ENCODE measurements around the gene PRRG2. TPM values are rescaled to one million over a fixed set of nuclear protein-coding genes. Genes with fewer than 3 reads are reported as not detected.

The PRRG2 gene
- total and polyA plus RNA-seq, 7 donors, result 0.24 to 16.0 (median 0.89) TPM

GRCh38 chr19:49588365-49589122 lies 7.4 kb downstream of the PRRG2 start:
- Histone ChIP-seq H3K4me3 (no peak overlapping the region), H3K4me1 (peaks cover 10% of the 10 kb centered on the region), H3K36me3 (ENCODE audit: insufficient read depth in 1 of 2, low read depth in 1 of 2) (no peaks in the 10 kb centered on the region), H3K27ac (no peak overlapping the region), H3K9me3 (no peaks in the 10 kb centered on the region), H3K27me3 (ENCODE audit: insufficient read depth in 3 of 3, low read length in 2 of 3) (no peaks in the 10 kb centered on the region)
- WGBS, 3 donors, result 64 to 74% (median 73%) methylated on average over 18 of the region's 18 CpGs
- ATAC-seq (no peak), DNase-seq (no peak)
- no peak for TF ChIP-seq CTCF (IDR thresholded peaks at IDR 0.05)
- intact Hi-C loops (cut with DNase I), result no loop called here

GRCh38 chr19:49589502-49589905 lies 8.4 kb downstream of the PRRG2 start:
- Histone ChIP-seq H3K9me3 (no peaks in the 10 kb centered on the region), H3K4me1 (peaks cover 16% of the 10 kb centered on the region), H3K27me3 (ENCODE audit: insufficient read depth in 3 of 3, low read length in 2 of 3) (no peaks in the 10 kb centered on the region), H3K4me3 (no peak overlapping the region), H3K27ac (peak overlapping the region; percentile 93), H3K36me3 (ENCODE audit: insufficient read depth in 1 of 2, low read depth in 1 of 2) (peaks cover 0 to 7% of the 10 kb centered on the region in 2 donors)
- DNase-seq, result no peak
- no peak for ATAC-seq
- WGBS, 3 donors, result 59 to 69% (median 65%) methylated on average over 5 of the region's 5 CpGs
- TF ChIP-seq CTCF (IDR thresholded peaks at IDR 0.05), result no peak
- intact Hi-C loops (cut with DNase I), result no loop called here

- TF ChIP-seq CTCF (IDR thresholded peaks at IDR 0.05), result no peak
- ATAC-seq (peak; percentile 79 to 86 (median 84)), DNase-seq (peak; percentile 93 to 94)
- no peaks in the 10 kb centered on the region for H3K27me3 ChIP-seq (ENCODE audit: insufficient read depth in 3 of 3, low read length in 2 of 3)
- H3K36me3 ChIP-seq (ENCODE audit: insufficient read depth in 1 of 2, low read depth in 1 of 2), result peaks cover 0 to 15% of the 10 kb centered on the region in 2 donors
- peak overlapping the region; percentile 93 for H3K27ac ChIP-seq
- WGBS, 3 donors, result 0% methylated on average over 56 to 58 of the region's 58 CpGs
- intact Hi-C loops (cut with DNase I), result loop anchor here (5.0 kb wide), 1 partner anchor 47 kb away; no protein-coding TSS in a partner anchor
- no peaks in the 10 kb centered on the region for H3K9me3 ChIP-seq
- H3K4me3 ChIP-seq, result peak overlapping the region; percentile 78
- H3K4me1 ChIP-seq, result peaks cover 16% of the 10 kb centered on the region
Measured at GRCh38 chr19:49590071-49590970, 9.2 kb downstream of the PRRG2 start.

GRCh38 chr19:49590971-49591730 lies 10.0 kb downstream of the PRRG2 start, which contains the start of gene PRR12:
Gene PRR12 (plus strand): TSS chr19:49591182. CDS start chr19:49591655, 473 bp downstream.
- peaks cover 16% of the 10 kb centered on the region for H3K4me1 ChIP-seq
- H3K9me3 ChIP-seq, result no peaks in the 10 kb centered on the region
- peak within 1 kb of the TSS; percentile 93 for H3K27ac ChIP-seq
- intact Hi-C loops (cut with DNase I), result loop anchor here (5.0 kb wide), 1 partner anchor 46 kb away; no protein-coding TSS in a partner anchor
- no peak for TF ChIP-seq CTCF (IDR thresholded peaks at IDR 0.05)
- DNase-seq, result peak; percentile 60 to 81
- no peaks in the 10 kb centered on the region for H3K27me3 ChIP-seq (ENCODE audit: insufficient read depth in 3 of 3, low read length in 2 of 3)
- 0 to 1% (median 1%) methylated on average over 10 to 54 of the region's 66 CpGs for WGBS, 3 donors
- peaks cover 0 to 22% of the 10 kb centered on the region in 2 donors for H3K36me3 ChIP-seq (ENCODE audit: insufficient read depth in 1 of 2, low read depth in 1 of 2)
- H3K4me3 ChIP-seq, result peak within 1 kb of the TSS; percentile 78
- peak; percentile 23 to 68 (median 50) for ATAC-seq
